Epithelial cell of proximal tubule (primary cell): Measurements from ENCODE around the gene ZKSCAN5. TPM values are rescaled to one million over a fixed set of nuclear protein-coding genes. Genes with fewer than 3 reads are reported as not detected.

ENCODE experiments used
- DNase-seq: peaks from one replicate; pipeline ENCODE4 v3.0.0-alpha.2; 2011; ENCODE audit warnings: low read depth
- H3K4me3 ChIP-seq: 2 replicates; pipeline ENCODE4 v1.5.1; 2011; ENCODE audit warnings: low read depth, mild to moderate bottlenecking, low read length
- total RNA-seq: library from RNA; depleted of rRNA; stranded (reverse); fragments of >200 nt; gene quantifications from 2 replicates; pipeline ENCODE4 v1.2.3, GENCODE V29; 2015
- TF ChIP-seq, protein P1 (sequence below): conservative IDR thresholded peaks from 2 replicates; pipeline ENCODE4 v1.5.1; 2012; ENCODE audit warnings: low read depth, mild to moderate bottlenecking, low read length

The ZKSCAN5 gene
- total RNA-seq, 1 donor from 2014 or later: 8.2 TPM

DNA sequence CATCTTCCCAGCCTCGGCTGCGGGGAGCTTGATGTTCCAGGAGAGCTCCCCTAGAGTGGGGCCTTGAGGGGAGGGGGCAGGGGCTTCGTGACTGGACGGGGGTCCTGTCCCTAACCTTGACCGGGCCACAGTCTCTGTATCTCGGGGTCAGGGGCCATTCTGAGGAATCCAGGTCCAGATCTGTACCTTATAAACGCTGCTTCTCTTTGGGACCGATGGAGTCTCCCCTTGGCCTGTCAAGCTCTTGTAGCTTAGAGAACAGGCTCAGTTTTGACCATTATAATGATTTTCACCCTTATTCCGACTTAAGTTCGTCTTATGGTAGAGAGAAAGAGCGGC lies 831 bp downstream of the ZKSCAN5 start:
- no peak for DNase-seq
- H3K4me3 ChIP-seq: peak overlapping the region; percentile 77
- TF ChIP-seq, protein P1, sequence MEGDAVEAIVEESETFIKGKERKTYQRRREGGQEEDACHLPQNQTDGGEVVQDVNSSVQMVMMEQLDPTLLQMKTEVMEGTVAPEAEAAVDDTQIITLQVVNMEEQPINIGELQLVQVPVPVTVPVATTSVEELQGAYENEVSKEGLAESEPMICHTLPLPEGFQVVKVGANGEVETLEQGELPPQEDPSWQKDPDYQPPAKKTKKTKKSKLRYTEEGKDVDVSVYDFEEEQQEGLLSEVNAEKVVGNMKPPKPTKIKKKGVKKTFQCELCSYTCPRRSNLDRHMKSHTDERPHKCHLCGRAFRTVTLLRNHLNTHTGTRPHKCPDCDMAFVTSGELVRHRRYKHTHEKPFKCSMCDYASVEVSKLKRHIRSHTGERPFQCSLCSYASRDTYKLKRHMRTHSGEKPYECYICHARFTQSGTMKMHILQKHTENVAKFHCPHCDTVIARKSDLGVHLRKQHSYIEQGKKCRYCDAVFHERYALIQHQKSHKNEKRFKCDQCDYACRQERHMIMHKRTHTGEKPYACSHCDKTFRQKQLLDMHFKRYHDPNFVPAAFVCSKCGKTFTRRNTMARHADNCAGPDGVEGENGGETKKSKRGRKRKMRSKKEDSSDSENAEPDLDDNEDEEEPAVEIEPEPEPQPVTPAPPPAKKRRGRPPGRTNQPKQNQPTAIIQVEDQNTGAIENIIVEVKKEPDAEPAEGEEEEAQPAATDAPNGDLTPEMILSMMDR: no peak

DNA sequence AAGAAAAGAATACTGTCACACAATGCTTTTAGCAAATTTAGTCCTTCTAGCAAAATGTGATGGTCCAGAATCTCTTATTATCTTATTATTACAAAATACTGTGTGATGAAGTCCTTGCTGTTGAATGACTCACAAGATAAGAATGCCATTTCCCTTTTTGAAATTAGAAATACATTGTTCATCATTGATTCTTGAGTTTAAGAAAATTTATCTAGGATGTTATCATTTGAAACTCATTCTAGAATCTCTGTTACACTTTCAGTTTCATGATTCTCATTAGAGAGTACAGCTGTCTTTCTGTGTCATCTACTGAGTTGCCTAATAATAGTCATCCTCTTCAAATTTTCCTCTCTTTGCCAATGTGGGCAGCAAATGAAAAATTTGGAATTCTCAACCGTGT lies 9.6 kb downstream of the ZKSCAN5 start:
- TF ChIP-seq, protein P1: no peak
- no peak for DNase-seq
- H3K4me3 ChIP-seq: no peak overlapping the region

DNA sequence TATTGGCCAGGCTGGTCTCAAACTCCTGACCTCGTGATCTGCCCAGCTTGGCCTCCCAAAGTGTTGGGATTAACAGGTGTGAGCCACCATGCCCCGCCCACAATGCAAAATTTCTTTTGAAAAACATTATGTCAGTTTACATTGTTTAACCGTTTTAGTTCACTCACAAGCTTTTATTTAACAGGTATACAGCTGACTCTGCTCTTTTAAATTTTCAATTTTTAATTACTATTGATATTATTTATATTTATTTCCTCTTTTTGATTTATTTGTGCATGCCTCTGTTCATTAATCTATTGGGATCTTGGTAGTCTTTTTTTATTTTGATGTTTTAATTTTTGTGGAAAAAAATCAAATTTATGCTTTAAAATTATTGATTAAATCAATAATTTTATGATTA lies 16.9 kb downstream of the ZKSCAN5 start:
- TF ChIP-seq, protein P1: no peak
- no peak overlapping the region for H3K4me3 ChIP-seq
- no peak for DNase-seq

DNA sequence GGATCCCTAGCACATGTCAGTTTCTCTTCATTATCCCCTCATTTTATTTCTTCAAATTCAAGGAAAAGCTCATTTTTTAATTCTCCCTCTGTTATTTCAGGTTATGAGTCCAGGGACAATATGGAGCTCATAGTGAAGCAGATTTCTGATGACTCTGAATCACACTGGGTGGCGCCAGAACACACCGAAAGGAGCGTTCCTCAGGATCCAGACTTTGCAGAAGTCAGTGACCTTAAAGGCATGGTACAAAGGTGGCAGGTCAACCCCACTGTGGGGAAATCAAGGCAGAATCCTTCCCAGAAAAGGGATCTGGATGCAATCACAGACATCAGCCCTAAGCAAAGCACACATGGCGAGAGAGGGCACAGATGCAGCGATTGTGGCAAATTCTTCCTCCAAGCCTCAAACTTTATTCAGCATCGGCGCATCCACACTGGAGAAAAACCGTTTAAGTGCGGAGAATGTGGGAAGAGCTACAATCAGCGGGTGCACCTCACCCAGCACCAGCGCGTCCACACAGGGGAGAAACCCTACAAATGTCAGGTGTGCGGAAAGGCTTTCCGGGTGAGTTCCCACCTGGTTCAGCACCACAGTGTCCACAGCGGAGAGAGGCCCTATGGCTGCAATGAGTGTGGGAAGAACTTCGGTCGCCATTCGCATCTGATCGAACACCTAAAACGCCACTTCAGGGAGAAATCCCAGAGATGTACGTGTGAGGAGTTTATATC lies 21.4 kb downstream of the ZKSCAN5 start:
- TF ChIP-seq, protein P1: peak; percentile 40
- no peak for DNase-seq
- no peak overlapping the region for H3K4me3 ChIP-seq

DNA sequence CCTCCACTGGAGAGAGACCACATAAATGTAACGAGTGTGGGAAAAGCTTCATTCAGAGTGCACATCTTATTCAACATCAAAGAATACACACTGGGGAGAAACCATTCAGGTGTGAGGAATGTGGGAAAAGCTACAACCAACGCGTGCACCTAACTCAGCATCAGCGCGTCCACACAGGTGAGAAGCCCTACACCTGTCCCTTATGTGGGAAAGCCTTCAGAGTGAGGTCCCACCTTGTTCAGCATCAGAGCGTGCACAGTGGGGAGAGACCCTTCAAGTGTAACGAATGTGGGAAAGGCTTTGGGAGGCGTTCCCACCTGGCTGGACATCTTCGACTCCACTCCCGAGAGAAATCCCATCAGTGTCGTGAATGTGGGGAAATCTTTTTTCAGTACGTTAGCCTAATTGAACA lies 26.9 kb downstream of the ZKSCAN5 start:
- H3K4me3 ChIP-seq: no peak overlapping the region
- TF ChIP-seq, protein P1: no peak
- no peak for DNase-seq

DNA sequence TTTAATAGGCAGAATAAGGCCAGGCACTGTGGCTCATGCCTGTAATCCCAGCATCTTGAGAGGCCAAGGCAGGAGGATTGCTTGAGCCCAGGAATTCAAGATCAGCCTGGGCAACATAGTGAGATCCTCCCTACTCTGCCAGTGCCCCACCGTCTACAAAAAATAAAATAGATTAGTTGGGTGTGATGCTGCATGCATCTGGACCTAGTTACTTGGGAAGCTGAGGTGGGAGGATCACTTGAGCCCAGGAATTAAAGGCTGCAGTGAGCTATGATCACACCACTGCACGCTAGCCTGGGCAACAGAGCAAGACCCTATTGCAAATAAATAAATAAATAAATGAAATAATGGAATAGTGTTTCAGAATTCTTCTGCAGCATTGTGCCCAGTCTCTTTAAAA lies 31.2 kb downstream of the ZKSCAN5 start:
- TF ChIP-seq, protein P1: no peak
- H3K4me3 ChIP-seq: no peak overlapping the region
- no peak for DNase-seq

DNA sequence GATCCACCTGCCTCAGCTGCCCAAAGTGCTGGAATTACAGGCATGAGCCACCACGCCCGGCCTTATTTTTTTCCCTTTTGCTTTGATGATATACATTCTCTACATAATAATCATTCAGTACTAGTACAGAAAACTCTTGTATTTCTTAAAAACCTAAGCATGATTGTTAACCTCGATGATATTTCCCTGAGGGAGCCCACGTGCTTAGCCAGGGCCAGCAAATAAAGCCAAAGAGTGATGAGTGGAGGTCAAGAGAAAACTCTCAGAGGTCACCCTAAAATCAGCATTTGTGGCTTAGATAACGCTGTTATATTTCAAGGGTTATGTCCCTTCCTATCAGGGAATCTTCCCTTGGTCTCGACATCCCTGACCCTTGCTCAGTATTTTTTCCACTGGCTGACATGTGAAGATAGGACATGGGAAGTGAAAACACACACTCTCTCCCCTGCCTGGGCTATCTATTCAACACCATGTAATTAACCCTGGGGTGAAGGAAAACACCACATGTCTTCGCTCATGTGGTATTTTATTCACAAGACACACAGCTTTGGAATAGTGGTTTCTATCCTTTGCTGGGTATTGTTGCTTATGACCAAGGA lies 34.9 kb downstream of the ZKSCAN5 start:
- TF ChIP-seq, protein P1: no peak
- DNase-seq: no peak

More for the DNA sequence above, 34.9 kb downstream of the ZKSCAN5 start:
- H3K4me3 ChIP-seq: no peak overlapping the region
